8988T (cell line): ENCODE results near the gene KIAA1217.

Experiments used
- DNase-seq: peaks from one replicate; pipeline ENCODE4 v3.0.0; 2011

Gene KIAA1217

DNA sequence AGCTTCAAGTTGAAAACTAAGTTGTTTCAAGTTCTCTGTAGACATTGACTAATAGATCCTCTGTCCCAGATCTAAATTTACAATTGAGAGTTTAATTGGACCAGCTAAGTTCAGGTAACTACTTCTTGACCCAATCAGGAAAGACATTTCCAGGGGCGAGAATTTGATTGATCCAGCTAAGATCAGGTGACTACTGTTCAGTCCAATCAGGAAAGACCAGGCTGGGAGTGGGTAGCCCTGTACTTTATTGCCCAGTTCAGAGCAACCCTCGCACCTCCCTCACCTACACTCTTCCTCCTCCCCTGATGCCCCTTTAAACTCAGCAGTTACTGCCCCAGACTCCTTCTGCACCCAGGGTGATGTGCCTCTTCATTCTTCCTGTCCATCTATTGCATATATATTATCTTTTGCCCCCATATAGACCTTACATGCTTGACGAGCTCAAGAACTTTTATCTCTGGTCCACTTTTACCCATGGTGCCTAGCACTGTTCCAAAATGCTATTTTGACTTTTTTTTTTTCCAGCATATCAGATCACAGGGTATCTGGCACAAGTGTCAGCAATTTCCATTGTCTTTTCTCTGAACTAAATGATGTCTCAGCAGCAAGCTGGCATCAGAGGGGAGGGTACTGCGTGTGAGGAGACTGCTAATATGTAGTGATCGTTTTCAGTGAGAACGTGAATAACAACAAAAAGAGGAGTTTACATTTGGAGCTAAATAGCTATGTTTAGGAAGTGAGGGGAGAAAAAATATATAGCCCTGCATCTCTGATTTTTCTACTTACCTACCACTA, 169.4 kb downstream of the KIAA1217 start:
- DNase-seq: no peak

DNA sequence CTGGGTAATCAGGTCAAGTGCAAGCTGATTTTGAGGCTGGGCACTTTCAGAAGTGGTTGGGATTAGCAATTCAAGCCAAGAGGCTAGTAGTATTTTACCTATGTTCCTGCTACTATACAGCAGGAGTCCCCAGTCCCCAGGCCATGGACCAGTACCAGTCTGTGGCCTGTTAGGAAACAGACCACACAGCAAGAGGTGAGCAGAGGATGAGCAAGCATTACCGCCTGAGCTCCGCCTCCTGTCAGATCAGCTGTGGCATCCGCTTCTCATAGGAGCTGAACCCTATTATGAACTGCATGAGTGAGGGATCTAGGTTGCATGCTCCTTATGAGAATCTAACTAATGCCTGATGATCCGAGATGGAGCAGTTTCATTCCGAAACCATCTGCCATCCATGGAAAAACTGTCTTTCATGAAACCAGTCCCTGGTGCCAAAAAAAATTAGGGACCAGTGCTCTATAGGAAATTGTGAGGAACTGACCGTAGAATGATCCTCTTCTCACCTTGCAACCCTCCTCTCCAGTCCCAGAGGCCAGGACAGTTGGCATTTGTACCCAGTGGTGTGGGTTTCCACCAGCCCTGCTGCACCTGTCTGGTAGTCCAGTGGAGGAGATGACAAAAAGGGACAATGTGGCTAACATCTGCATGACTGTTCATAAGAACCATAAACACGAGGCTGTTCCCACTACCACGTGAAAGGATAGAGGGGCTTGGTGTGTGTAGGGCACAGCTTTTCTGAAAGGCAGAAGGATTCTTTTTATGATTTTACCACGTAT, 172.5 kb downstream of the KIAA1217 start:
- DNase-seq: no peak

GRCh38 chr10:24382045-24382444, 173.1 kb downstream of the KIAA1217 start:
- DNase-seq: no peak

GRCh38 chr10:24382596-24382978, 173.6 kb downstream of the KIAA1217 start:
- no peak for DNase-seq

DNA sequence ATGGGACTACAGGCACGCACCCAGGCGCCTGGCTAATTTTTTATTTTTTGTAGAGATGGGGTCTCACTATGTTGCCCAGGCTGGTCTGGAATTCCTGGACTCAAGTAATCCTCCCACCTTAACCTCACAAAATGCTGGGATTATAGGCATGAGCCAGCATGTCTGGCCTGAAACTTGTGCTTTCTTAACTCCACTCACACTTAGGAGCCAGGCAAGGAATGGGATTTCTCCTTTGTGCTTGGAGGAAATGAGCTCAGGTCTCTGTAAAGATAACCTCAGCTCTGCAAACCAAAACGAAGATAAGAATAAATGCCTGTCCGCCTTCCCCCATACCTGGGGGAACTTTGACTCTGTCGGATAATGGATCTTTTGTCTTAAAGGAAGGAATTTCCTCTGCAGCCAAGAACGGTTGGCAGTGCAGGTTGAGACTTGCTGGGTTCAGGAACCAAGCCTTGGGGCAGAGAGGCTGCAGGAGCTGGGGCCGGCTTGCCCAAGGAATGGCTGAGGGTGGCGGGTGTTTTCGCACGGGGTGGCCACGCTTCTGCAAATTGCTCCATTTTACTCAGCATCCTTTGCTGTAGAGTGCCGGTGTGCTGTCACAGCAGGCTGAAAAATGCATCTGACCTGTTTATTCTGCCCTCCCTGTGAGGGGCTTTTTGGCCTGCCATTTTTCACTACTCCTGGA, 174.2 kb downstream of the KIAA1217 start:
- no peak for DNase-seq

DNA sequence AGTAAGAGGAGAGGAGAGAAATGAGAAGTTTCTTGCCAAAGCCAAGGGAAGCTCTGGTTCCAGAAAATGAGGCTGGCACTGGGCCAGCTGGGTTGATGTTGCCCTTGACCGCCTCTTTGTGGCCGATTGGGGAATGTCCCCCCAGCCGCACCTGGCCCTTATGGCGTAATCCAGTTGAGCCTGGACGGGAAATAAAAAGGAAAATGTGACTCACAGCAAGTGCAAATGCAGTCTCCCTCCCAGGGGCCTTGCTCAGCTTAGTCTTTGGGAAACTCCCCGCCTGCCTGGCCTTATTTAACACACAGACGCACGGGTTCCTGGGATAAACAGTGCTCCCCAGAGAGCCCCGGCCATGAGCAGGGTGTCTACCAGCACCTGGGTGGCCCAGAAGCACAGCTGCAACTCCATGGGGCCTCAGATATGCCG, 174.8 kb downstream of the KIAA1217 start:
- DNase-seq: peak; percentile 61

DNA sequence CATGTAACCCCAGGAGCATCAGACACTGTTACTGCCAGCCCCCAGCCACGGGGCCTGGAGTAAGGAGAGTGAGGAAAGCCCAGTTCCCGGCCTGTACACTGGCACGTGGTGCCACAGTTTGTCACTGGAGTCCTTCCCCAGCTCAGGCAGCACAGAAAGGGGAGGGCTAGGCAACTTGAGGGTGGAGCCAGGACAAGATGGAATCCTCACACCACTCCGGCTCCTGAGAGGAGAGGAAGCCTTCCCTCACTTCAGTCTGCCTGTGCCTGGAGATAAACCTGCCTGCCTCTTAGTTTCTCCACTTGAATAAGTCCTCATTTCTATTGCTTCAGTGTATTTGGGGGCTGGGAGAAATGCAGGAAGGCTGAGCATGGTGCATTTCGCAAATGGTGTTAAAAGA, 176.0 kb downstream of the KIAA1217 start:
- no peak for DNase-seq

DNA sequence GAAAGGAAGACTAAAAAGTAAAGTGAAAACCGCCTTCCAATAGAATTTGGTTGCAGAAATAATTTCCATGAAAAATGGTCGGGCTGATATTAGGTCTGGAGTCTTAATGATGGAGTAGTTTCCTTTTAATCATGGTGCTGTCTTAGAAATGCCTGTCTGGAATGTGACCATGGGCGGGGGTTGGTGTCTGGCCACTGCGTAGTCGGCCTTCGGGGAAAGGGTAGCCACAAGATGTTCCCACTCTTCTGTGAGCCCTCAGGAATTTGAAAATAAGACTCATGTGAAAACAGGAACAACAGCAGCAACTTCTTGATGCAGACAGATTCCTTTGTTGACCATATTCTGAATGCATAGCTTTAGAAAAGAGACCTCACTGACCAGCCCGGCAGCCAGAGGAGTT, 176.8 kb downstream of the KIAA1217 start:
- no peak for DNase-seq

DNA sequence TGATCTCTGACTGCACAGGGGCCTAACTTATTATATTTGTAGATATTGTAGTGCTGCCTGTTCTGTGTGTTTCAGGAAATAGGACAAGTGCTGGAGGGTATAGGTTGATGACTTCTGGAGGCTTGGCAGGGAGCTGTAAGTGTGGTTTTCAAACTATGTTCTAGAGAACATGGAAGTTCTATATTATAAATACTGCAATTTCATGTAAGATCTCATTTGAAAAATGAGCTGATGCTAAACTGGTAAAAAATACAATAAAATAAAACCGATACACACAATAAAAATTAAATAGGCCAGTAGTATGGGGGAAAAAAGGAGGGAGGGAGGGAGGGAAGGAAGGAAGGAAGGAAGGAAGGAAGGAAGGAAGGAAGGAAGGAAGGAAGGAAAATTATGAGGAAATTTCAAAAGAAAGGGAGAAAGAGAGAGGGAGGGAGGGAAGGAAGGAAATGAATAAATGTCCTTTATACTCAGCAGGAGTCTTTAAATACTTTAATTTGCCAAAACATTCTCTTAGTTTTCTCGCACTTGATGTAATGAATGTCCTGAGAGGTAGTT, 181.3 kb downstream of the KIAA1217 start:
- DNase-seq: no peak

DNA sequence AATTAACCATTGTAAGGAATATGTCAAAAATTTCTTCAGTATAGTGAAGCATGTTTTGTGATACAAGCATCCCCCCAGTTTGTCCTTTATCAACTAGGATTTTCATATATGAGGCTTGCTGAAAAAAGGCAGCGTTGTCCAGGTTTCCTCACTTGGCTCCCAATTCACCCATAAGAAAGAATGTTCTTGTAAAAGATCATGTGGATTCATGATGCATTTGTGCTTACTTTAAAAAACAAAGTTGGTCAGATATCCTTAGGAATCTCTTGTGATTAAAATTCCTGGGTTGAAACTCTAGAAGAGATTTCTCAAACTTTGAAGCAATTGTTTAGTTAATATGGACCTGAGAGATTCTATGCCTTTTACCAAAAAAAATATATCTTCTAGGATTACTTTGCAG, 181.8 kb downstream of the KIAA1217 start:
- no peak for DNase-seq

DNA sequence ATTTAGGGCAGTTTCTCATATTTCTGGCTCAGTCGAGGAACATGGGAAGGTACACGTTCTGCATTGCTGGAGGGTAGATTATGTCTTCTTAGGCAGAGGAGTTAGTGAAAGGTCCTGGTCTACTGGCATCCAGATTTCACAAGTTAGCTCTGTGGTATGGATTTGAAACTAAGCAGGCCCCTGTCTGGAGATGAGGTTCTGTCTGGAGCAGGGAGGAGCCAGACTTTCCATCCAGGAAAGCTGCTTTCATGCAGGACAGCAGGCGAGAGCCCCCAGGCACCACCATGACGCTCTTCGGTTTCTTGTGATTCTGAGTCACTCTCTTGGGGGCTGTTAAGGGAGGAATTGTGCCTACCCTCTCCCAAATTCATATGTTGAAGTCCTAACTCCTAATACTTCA, 184.3 kb downstream of the KIAA1217 start:
- DNase-seq: no peak

DNA sequence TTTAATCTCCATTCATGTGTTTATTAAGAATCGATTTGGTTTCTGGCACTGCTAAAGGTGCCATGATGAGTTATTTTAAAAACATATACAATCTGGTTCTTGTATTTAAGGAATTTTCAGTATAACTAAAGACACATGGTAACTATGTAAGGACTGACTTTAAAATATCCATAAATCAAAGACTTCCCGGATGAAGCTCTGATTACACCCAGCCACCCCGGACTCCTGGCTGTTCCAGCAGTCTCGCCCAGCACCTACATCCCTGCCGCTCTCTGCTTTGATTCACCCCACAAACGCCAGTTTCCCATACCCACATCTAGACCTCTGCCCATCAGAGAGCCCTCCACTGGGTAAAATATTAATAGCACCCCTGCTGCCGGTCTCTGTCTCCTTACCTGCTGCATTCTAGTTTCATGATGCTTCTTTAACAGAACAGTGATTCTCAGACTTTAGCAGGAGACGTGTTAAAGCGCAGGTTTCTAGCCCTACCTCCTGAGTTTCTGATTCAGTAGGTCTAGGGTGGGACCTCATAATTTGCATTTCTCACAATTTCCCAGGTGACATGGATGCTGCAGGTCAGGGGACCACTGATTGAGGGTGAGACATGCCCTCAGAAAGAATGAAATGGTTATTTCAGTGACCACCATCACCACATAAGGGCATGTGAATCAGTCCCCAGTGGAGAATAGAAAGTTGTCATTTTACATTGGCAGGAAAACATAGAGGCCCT, 185.7 kb downstream of the KIAA1217 start:
- no peak for DNase-seq

GRCh38 chr10:24396396-24396795, 187.5 kb downstream of the KIAA1217 start:
- no peak for DNase-seq

DNA sequence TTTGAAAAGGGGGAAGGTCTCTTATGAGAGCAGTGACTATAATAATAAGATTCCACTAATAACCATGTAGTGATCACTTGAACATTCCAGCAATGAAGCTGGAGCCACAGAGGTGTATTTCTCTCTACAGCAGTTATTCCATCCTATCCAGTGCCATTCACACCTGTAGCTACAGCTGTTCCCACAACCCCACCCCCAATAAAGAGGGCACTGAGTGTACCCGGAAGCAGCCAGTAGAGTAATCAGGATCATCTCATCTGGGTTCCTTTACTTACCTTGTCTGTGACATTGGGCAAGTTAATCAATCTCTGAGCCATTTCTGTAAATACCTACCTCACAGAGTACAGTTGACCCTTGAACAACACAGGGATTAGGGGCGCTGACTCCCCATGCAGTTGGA, 188.7 kb downstream of the KIAA1217 start:
- no peak for DNase-seq

- DNase-seq: no peak
Observed at GRCh38 chr10:24404567-24404966, 195.6 kb downstream of the KIAA1217 start.

DNA sequence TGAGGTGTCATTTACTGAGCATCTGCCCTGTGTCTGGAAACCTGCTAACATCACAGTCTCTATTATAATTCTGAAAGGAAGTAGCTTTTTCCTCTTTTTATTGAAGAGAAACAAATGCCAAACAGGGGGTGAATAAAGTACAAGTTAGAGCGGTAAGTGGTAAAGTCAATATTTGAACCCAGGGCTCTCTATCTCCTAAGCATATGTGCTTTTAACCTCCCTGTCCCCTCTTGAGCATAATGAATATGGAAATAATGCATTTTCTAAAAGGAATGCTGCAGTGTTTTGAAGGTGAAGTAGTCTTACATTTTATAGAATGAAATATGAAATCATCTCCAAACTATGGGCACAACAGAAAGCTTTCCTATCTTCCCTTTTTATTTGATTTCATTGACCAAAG, 196.7 kb downstream of the KIAA1217 start:
- no peak for DNase-seq

- no peak for DNase-seq
Observed at GRCh38 chr10:24406809-24407483, 198.0 kb downstream of the KIAA1217 start.

GRCh38 chr10:24407928-24408327, 199.0 kb downstream of the KIAA1217 start:
- DNase-seq: no peak

DNA sequence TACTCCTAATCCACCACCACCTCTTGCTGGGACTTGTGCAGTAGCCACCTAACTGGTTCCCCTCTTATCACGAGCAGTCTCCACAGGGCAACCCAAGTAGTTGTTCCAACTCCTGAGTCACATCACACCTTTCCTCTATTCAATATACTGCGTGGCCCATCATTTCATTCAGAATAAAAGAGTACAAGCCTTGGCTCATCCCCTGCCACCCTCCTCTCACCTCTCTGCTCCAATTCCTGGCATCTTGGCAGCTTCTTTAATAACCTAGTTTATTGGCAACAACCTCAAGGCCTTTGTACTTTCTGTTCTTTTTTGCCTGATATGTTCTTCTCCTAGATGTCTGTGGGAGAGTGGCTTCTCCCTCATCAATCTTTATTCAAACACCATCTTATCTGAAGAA, 199.4 kb downstream of the KIAA1217 start:
- DNase-seq: no peak

DNA sequence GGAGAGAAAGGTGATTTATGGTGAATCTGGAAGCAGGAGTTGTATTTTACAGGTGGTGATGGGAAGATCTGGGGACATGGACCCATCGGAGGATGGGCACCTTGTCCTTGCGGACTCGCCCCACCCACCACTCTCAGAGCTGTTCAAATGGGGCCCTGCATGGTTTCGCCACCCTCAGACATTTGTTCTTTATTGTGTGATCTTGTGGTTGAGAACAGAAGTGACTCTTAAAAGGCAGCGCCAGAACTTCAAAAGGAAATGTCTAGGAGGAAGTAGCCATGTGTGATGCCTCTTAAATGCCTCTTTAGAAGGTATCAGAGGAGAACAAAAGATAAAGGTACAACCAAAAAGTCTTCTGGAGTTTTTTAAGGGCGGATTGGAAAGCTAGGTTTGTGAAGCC, 205.7 kb downstream of the KIAA1217 start:
- DNase-seq: no peak

GRCh38 chr10:24415455-24416125, 206.7 kb downstream of the KIAA1217 start:
- no peak for DNase-seq

DNA sequence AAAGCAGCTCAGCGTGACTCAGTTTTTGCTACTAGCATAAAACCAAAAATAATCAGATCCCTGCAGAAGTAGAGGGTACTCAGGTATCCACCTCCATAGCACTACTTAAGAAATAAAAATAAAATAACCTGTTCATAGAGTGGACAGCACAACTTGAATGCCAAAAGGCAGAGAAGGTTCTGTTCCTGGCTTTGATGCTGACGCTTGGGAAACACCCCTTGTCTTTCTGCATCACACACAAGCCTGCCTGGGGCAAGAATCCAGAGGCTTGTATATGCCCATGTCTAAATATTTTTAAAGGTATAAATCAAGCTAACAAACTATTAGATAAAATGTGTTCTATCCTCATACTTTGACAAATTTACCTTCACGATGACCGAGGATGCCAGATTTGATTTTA, 207.3 kb downstream of the KIAA1217 start:
- no peak for DNase-seq
